Heart right ventricle (tissue), 16 donors: ENCODE data around the gene TPPP3. TPM values are rescaled to one million over a fixed set of nuclear protein-coding genes. Genes with fewer than 3 reads are reported as not detected.

Source experiments
- ATAC-seq, 8 donors: fragments of 200-7000 bp; cut with Tn5 transposase; one replicate each; pipeline ENCODE4 v1.9.1; 2020; ENCODE audit warnings: mild to moderate bottlenecking in 8 of 8, moderate library complexity in 8 of 8, moderate number of reproducible peaks in 1 of 8
- DNase-seq, 2 donors: peaks; one replicate each; pipeline ENCODE4 v3.0.0-alpha.2; 2020
- H3K27ac ChIP-seq, 10 donors: fragments of 200-600 bp; sonication (generic) in 2 of 10; one replicate each; pipeline versions ENCODE4 v1.5.0 to v1.8.0; 2020 to 2022; ENCODE audit warnings: mild to moderate bottlenecking in 3 of 10
- H3K27me3 ChIP-seq, 7 donors: fragments of 200-600 bp; one replicate each; pipeline ENCODE4 v1.8.0; 2021 to 2022; ENCODE audit warnings: mild to moderate bottlenecking in 2 of 7
- H3K36me3 ChIP-seq, 9 donors: fragments of 200-600 bp; sonication (generic) in 1 of 9; one replicate each; pipeline versions ENCODE4 v1.5.0 to v1.8.0; 2020 to 2022; ENCODE audit warnings: mild to moderate bottlenecking in 2 of 9
- H3K4me1 ChIP-seq, 9 donors: fragments of 200-600 bp; sonication (generic) in 1 of 9; one replicate each; pipeline versions ENCODE4 v1.5.0 to v1.8.0; 2020 to 2022; ENCODE audit warnings: mild to moderate bottlenecking in 4 of 9
- H3K4me3 ChIP-seq, 10 donors: fragments of 200-600 bp; sonication (generic) in 2 of 10; one replicate each; pipeline versions ENCODE4 v1.5.0 to v1.8.0; 2020 to 2022; ENCODE audit warnings: mild to moderate bottlenecking in 7 of 10, moderate library complexity in 2 of 10
- H3K9me3 ChIP-seq, 11 donors: fragments of 200-600 bp in 10 of 11; sonication (generic) in 2 of 11; one replicate each; pipeline versions ENCODE4 v1.5.0 to v1.8.0; 2013 to 2022; ENCODE audit warnings: mild to moderate bottlenecking in 2 of 11, control low read depth in 1 of 11, moderate library complexity in 1 of 11
- CTCF ChIP-seq, 9 donors: fragments of 200-600 bp; sonication (generic) in 2 of 9; IDR thresholded peaks; one replicate each; pipeline versions ENCODE4 v1.5.0 to v1.8.0; 2021 to 2022; ENCODE audit warnings: antibody characterized with exemption in 9 of 9, mild to moderate bottlenecking in 5 of 9, moderate library complexity in 1 of 9
- WGBS, 2 donors: extraction: QIAGEN DNeasy Blood & Tissue Kit; methylation state at CpG; one replicate each; pipeline ENCODE4 v1.1.7; 2013; ENCODE audit warnings: inconsistent platforms in 1 of 2; 5-methylcytosine and 5-hydroxymethylcytosine counted together
- intact Hi-C, 10 donors: fragments of 100-400 bp; cut with DNase I; formaldehyde crosslinking; loops; one replicate each; pipeline versions ENCODE4 v1.11.1 to v1.14.2; 2022
- polyA plus RNA-seq, 2 donors: library from polyadenylated mRNA; stranded (reverse); fragments of 200-250 nt; gene quantifications; one replicate each; pipeline ENCODE4 v1.2.3, GENCODE V29; 2013
- total RNA-seq, 10 donors: library from RNA; stranded (reverse); fragmentation: NEBNext Ultra II Directional in 3 of 10; extraction: Animal tissue kit (Norgen Biotek cat#: 25700) in 3 of 10; gene quantifications; one replicate each; pipeline versions ENCODE4 v1.2.1 to v1.2.4, GENCODE V29; 2021 to 2023
- donor health status: Arrhythmogenic right ventricular cardiomyopathy.
- donor health status: ischemic (EF 13 %, LVEDD 7.1; RV severe dilation, severe dysfunction).
- donor health status: healthy with polysubstance abuse.
- donor health status: DM: no; HTN: yes; CAD: no.
- donor health status: DM: no; HTN: no; CAD: no.
- donor health status: ischemic (EF 25% LVEDD 6.9; RV normal size, moderate dysfunction).
- donor health status: ischemic (EF 25% LVEDD 5.7; RV mildly dilated, moderate dysfunction).
- donor health status: healthy.
- donor health status: DM: yes; HTN: yes; CAD: no.
- donor health status: Ischemic cardiomyopathy.
- donor health status: ischemic (EF 35%, LVEDD 5.7; RV mildly dilated, moderate dysfunction).
- donor health status: nonischemic (EF 11% LVEDD 7.7; RV severe dilation, severe dysfunction).
- donor health status: DM: yes; HTN: yes; CAD: no.
- donor health status: PGD.
- donor health status: ischemic (EF 29% LVEDD 5.4; RV normal size, mild dysfunction).
- donor health status: nonischemic (EF 23%, LVEDD 6.1; RV moderate dilation, normal function).

TPPP3 gene
- total and polyA plus RNA-seq, 12 donors: 6.4 to 26.1 (median 9.4) TPM

DNA sequence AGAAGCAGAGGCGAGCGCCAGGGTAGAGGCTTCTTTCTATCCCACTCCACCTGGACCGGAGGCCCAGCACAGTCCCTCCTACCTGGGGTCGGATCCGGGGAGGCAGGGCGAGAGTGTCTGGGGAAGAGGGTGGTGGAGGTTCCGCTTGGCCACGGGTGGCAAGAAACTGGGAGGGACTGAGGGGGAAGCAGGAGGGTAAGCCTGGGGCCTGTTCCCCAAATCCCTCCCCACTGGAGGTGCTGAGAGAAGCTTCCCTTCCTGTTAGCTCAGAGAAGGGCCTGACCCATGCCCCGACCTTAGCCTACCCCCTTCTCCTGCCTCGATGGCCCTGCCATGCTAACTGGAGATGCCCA lies 1.8 kb upstream of the TPPP3 start:
- no peaks in the 10 kb centered on the region for H3K36me3 ChIP-seq

GRCh38 chr16:67394155-67395104 lies 1.1 kb upstream of the TPPP3 start:
- Histone ChIP-seq H3K9me3 (no peaks in the 10 kb centered on the region), H3K27ac (peak overlapping the region; percentile 5 to 88 (median 72)), H3K4me3 (peak overlapping the region in 9 of 10 donors; percentile 33 to 62 (median 48)), H3K27me3 (peaks cover 0 to 51% (median 9%) of the 10 kb centered on the region in 7 donors), H3K36me3 (no peaks in the 10 kb centered on the region), H3K4me1 (peaks cover 27 to 83% (median 54%) of the 10 kb centered on the region in 9 donors)
- DNase-seq: peak in 1 of 2 donors; percentile 35
- ATAC-seq: no peak
- no peak for TF ChIP-seq CTCF (IDR thresholded peaks at IDR 0.05)
- intact Hi-C loops: loop anchor here in 5 of 10 donors (5.0 to 10.0 kb wide), 5 partner anchors 110 to 132 kb away; partner anchors contain the start of gene PLEKHG4 (in 2 of the 5)
- 27 to 35% methylated on average over 88 of the region's 88 CpGs for WGBS, 2 donors

More for the DNA sequence above, 1.8 kb upstream of the TPPP3 start:
- TF ChIP-seq CTCF (IDR thresholded peaks at IDR 0.05): no peak
- intact Hi-C loops: loop anchor here in 4 of 10 donors (5.0 to 10.0 kb wide), 4 partner anchors 110 to 133 kb away; partner anchors contain the start of gene PLEKHG4 (in 1 of the 4)
- H3K27ac ChIP-seq: peak overlapping the region in 7 of 10 donors; percentile 36 to 88 (median 76)
- H3K4me1 ChIP-seq: peaks cover 27 to 88% (median 57%) of the 10 kb centered on the region in 9 donors
- DNase-seq: no peak
- H3K9me3 ChIP-seq: no peaks in the 10 kb centered on the region
- WGBS, 2 donors: 72 to 85% methylated on average over 10 of the region's 10 CpGs
- H3K27me3 ChIP-seq: peaks cover 0 to 58% (median 9%) of the 10 kb centered on the region in 7 donors
- peak overlapping the region in 4 of 10 donors; percentile 48 to 60 (median 53) for H3K4me3 ChIP-seq
- no peak for ATAC-seq

DNA sequence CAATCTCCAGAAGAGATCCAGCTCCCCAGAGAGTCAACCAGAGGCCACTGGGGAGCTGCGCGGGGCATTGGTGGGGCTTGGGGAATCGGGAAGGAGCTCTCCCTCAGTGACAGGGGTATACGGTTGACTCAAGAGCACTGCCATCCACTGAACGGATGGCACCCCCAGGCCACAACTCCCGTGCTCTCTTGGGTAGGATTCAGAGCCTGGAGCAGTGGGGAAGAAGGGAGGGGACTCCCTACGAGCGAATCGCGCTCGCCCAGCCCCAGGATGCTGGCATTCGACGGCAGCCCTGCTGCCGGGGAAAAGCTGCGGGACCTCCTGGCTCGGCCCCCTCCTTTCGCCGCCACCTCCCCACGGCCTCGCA lies 473 bp upstream of the TPPP3 start:
- peak in 1 of 8 donors; percentile 1 for ATAC-seq
- Histone ChIP-seq H3K4me1 (peaks cover 27 to 80% (median 48%) of the 10 kb centered on the region in 9 donors), H3K9me3 (no peaks in the 10 kb centered on the region), H3K4me3 (peak overlapping the region; percentile 10 to 62 (median 48)), H3K27me3 (peaks cover 0 to 45% (median 9%) of the 10 kb centered on the region in 7 donors), H3K27ac (peak overlapping the region; percentile 5 to 88 (median 72)), H3K36me3 (no peaks in the 10 kb centered on the region)
- intact Hi-C loops: loop anchor here in 4 of 10 donors (5.0 to 10.0 kb wide), 4 partner anchors 109 to 129 kb away; partner anchors contain the start of gene PLEKHG4 (in 2 of the 4)
- 9 to 11% methylated on average over 20 of the region's 20 CpGs for WGBS, 2 donors
- TF ChIP-seq CTCF (IDR thresholded peaks at IDR 0.05): no peak
- DNase-seq: no peak

DNA sequence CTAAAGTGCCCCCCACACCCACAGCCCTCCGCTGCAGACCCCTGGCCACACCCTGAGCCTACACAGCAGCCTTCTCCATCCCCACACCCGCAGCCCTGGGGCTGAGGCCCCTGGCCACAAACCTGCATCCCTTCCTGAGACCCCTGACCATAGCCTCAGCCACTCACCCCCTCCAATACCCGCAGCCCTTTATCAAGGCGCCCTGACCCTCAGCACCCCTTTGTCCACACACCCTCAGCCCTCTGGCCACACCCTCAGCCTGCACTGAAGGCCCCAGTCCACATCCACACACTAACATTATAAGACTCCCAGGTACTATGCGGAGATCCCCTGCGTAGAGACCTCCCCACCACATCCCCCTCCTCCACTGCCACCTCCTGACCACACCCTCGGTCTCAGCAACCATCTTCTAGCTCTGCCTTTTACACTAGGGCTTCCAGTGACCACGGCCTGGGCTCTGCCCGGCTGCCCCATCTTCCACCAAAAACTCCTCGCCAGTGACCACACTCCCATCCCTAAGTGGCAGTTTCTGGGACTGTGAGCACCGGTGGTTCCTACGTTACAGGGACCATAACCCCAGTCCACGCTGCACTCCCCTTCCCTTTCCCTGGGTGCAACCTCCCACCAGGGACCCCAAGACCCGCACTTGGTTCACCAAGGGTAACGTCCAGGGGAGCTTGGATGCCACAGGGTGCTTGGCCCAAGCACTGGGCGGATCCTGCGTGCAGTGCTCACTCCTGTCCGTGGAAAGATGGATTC lies 818 bp downstream of the TPPP3 start:
- DNase-seq (no peak), ATAC-seq (no peak)
- WGBS, 2 donors: 67 to 77% methylated on average over 18 of the region's 18 CpGs
- Histone ChIP-seq H3K27ac (peak overlapping the region in 8 of 10 donors; percentile 44 to 84 (median 59)), H3K4me1 (peaks cover 24 to 76% (median 41%) of the 10 kb centered on the region in 9 donors), H3K4me3 (peak overlapping the region; percentile 21 to 62 (median 48)), H3K9me3 (no peaks in the 10 kb centered on the region), H3K36me3 (no peaks in the 10 kb centered on the region), H3K27me3 (peaks cover 0 to 45% (median 9%) of the 10 kb centered on the region in 7 donors)
- no peak for TF ChIP-seq CTCF (IDR thresholded peaks at IDR 0.05)
- intact Hi-C loops: loop anchor here in 4 of 10 donors (5.0 to 10.0 kb wide), 4 partner anchors 108 to 128 kb away; partner anchors contain the start of gene PLEKHG4 (in 2 of the 4)
